CD4-positive, alpha-beta memory T cell (primary cell): ENCODE data around the gene ZBTB17. TPM values are rescaled to one million over a fixed set of nuclear protein-coding genes. Genes with fewer than 3 reads are reported as not detected.
"Not testable (repeated sequence)": the region's sequence is repeated elsewhere in the genome, so short reads cannot be mapped to it uniquely, and the experiment has no call there.

Source experiments
- CTCF ChIA-PET: fragments of 350-600 bp; sonication (Branson Sonifier 250); formaldehyde crosslinking; loops from one replicate; lab custom pipeline; 2021; ENCODE audit warnings: inconsistent platforms; ENCODE audit not compliant: partially characterized antibody; lab: Charles Lee
- POLR2A ChIA-PET: fragments of 350-600 bp; sonication (Branson Sonifier 250); formaldehyde crosslinking; loops from one replicate; lab custom pipeline; 2021; ENCODE audit not compliant: partially characterized antibody; lab: Charles Lee
- DNase-seq, 5 donors: peaks; one replicate each; pipeline versions ENCODE4 v3.0.0 to v3.0.0-alpha.2; 2020 to 2022; ENCODE audit warnings: mixed read lengths in 1 of 5
- H3K27ac ChIP-seq: one replicate; pipeline ENCODE4 v1.7.0; 2013; ENCODE audit warnings: low read depth, low read length
- H3K27me3 ChIP-seq: 2 replicates; pipeline ENCODE4 v1.7.0; 2013; ENCODE audit warnings: mild to moderate bottlenecking, low read length, moderate library complexity; ENCODE audit not compliant: insufficient read depth
- H3K36me3 ChIP-seq: 2 replicates; pipeline ENCODE4 v1.7.0; 2013; ENCODE audit warnings: mild to moderate bottlenecking, low read length, moderate library complexity; ENCODE audit not compliant: insufficient read depth
- H3K4me1 ChIP-seq: 2 replicates; pipeline ENCODE4 v1.7.0; 2013; ENCODE audit warnings: mild to moderate bottlenecking, low read length, moderate library complexity; ENCODE audit not compliant: insufficient read depth
- H3K4me3 ChIP-seq, 2 donors: one replicate each; pipeline ENCODE4 v1.7.0; 2013; ENCODE audit warnings: low read length in 2 of 2, mild to moderate bottlenecking in 1 of 2
- H3K9me3 ChIP-seq, 2 donors: one replicate each; pipeline ENCODE4 v1.7.0; 2013; ENCODE audit warnings: low read length in 2 of 2, control low read depth in 1 of 2; ENCODE audit not compliant: control insufficient read depth in 1 of 2
- H3K27ac Mint-ChIP-seq, 7 donors: one replicate each; pipeline ENCODE4 v1.8.0; 2020 to 2021; ENCODE audit warnings: mixed read lengths in 7 of 7, mild to moderate bottlenecking in 6 of 7, inconsistent platforms in 3 of 7, moderate library complexity in 3 of 7
- H3K27me3 Mint-ChIP-seq, 2 donors: one replicate each; pipeline ENCODE4 v1.8.0; 2020 to 2021; ENCODE audit warnings: mixed read lengths in 2 of 2
- H3K36me3 Mint-ChIP-seq, 2 donors: one replicate each; pipeline ENCODE4 v1.8.0; 2020 to 2021; ENCODE audit warnings: mixed read lengths in 2 of 2, inconsistent platforms in 1 of 2, mild to moderate bottlenecking in 1 of 2
- H3K4me1 Mint-ChIP-seq, 4 donors: one replicate each; pipeline ENCODE4 v1.8.0; 2020 to 2021; ENCODE audit warnings: mixed read lengths in 4 of 4, mild to moderate bottlenecking in 1 of 4
- H3K4me3 Mint-ChIP-seq, 8 donors: one replicate each; pipeline ENCODE4 v1.8.0; 2020 to 2021; ENCODE audit warnings: mixed read lengths in 8 of 8, mild to moderate bottlenecking in 7 of 8, moderate library complexity in 6 of 8, inconsistent platforms in 3 of 8
- H3K9me3 Mint-ChIP-seq, 8 donors: one replicate each; pipeline ENCODE4 v1.8.0; 2020 to 2021; ENCODE audit warnings: mixed read lengths in 8 of 8, mild to moderate bottlenecking in 5 of 8, inconsistent platforms in 3 of 8, moderate library complexity in 1 of 8
- intact Hi-C: fragments of 100-400 bp; cut with micrococcal nuclease; formaldehyde crosslinking; loops from one replicate; pipeline ENCODE4 v1.15.1; 2023
- polyA plus RNA-seq, 2 donors: library from polyadenylated mRNA; unstranded; fragments of 300-500 nt; fragmentation: Illumina TruSeq; gene quantifications; one replicate each; pipeline ENCODE4 v1.2.3, GENCODE V29; 2021
- total RNA-seq, 2 experiments: library from RNA; stranded (reverse); gene quantifications; one replicate each; pipeline ENCODE4 v1.2.3, GENCODE V29; 2021

Gene ZBTB17
- total and polyA plus RNA-seq, 4 experiments from 2014 or later, result 5.2 to 61.0 (median 38.4) TPM

DNA sequence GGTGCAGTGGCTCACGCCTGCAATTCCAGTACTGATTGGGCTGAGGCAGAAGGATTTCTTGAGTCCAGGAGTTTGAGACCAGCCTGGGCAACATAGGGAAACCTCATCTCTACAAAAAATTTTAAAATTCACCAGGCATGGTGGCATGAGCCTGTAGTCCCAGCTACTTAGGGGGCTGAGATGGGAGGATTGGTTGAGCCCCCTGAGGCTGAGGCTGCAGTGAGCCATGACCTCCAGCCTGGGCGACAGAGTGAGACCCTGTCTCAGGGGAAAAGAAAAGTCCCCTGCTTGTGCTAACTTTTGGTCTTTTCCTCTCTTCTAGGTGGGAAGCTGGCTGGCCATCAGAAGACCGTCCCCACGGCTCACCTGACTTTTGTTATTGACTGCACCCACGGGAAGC, 29.7 kb upstream of the ZBTB17 start:
- Mint-ChIP-seq H3K36me3 (no peaks in the 10 kb centered on the region), H3K27ac (peak overlapping the region in 1 of 7 donors; percentile 9), H3K4me1 (no peaks in the 10 kb centered on the region), H3K4me3 (no peak overlapping the region), H3K9me3 (no peaks in the 10 kb centered on the region), H3K27me3 (peaks cover 0 to 5% of the 10 kb centered on the region in 2 donors)
- no peak for DNase-seq
- H3K4me3 ChIP-seq, result no peak overlapping the region
- H3K36me3 ChIP-seq, result no peaks in the 10 kb centered on the region
- intact Hi-C loops, result no loop called here
- no peaks in the 10 kb centered on the region for H3K9me3 ChIP-seq
- no peaks in the 10 kb centered on the region for H3K4me1 ChIP-seq
- H3K27me3 ChIP-seq, result no peaks in the 10 kb centered on the region
- POLR2A ChIA-PET, result no interaction called here
- no peak overlapping the region for H3K27ac ChIP-seq
- CTCF ChIA-PET, result no interaction called here

DNA sequence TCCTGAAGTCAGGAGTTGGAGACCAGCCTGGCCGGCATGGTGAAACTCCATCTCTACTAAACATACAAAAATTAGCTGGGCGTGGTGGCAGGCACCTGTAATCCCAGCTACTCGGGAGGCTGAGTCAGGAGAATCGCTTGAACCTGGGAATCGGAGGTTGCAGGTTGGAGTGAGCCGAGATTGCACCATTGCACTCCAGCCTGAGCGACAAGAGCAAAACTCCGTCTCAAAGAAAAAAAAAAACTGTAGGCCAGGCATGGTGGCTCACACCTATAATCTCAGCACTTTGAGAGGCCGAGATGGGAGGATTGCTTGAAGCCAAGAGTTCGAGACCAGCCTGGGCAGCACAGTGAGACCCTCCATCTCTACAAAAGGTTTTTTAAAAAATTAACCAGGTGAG, 25.4 kb upstream of the ZBTB17 start:
- intact Hi-C loops, H3K27me3 Mint-ChIP-seq, H3K36me3 Mint-ChIP-seq, H3K4me3 ChIP-seq, H3K27ac ChIP-seq, POLR2A ChIA-PET, H3K27me3 ChIP-seq, H3K36me3 ChIP-seq, H3K9me3 ChIP-seq, H3K9me3 Mint-ChIP-seq, H3K4me1 ChIP-seq, H3K27ac Mint-ChIP-seq, H3K4me1 Mint-ChIP-seq, H3K4me3 Mint-ChIP-seq, DNase-seq: not testable (repeated sequence)
- CTCF ChIA-PET, result interaction anchor here (2.3 kb wide), 1 partner anchor 9 kb away, joined by 9 read pairs; no protein-coding TSS in a partner anchor

DNA sequence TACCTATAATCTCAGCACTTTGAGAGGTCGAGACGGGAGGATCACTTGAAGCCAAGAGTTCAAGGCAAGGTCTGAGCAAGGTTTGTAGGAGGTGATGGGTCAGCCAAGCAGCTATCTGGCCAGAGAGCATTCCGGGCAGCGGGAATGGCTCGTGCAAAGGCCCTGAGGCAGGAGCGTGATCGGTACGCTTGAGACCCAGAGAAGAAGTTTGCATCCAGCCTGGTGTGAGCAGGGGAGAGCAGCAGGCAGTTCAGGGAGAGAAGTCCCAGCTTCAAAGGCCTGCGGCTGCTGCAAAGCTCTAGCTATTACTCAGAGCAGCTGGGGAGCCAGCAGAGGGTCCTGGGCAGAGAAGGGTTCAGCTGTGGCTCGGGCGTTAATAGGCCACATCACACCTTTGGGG, 23.0 kb upstream of the ZBTB17 start:
- no peaks in the 10 kb centered on the region for H3K36me3 ChIP-seq
- intact Hi-C loops, result no loop called here
- no peaks in the 10 kb centered on the region for H3K9me3 ChIP-seq
- Mint-ChIP-seq H3K4me3 (no peak overlapping the region), H3K36me3 (no peaks in the 10 kb centered on the region), H3K27me3 (peaks cover 0 to 2% of the 10 kb centered on the region in 2 donors), H3K4me1 (no peaks in the 10 kb centered on the region), H3K27ac (no peak overlapping the region), H3K9me3 (no peaks in the 10 kb centered on the region)
- CTCF ChIA-PET, result interaction anchor here (2.9 kb wide), 1 partner anchor 10 kb away, joined by 13 read pairs; no protein-coding TSS in a partner anchor
- H3K4me3 ChIP-seq, result no peak overlapping the region
- no peak overlapping the region for H3K27ac ChIP-seq
- POLR2A ChIA-PET, result no interaction called here
- no peaks in the 10 kb centered on the region for H3K4me1 ChIP-seq
- H3K27me3 ChIP-seq, result no peaks in the 10 kb centered on the region
- DNase-seq, result no peak

DNA sequence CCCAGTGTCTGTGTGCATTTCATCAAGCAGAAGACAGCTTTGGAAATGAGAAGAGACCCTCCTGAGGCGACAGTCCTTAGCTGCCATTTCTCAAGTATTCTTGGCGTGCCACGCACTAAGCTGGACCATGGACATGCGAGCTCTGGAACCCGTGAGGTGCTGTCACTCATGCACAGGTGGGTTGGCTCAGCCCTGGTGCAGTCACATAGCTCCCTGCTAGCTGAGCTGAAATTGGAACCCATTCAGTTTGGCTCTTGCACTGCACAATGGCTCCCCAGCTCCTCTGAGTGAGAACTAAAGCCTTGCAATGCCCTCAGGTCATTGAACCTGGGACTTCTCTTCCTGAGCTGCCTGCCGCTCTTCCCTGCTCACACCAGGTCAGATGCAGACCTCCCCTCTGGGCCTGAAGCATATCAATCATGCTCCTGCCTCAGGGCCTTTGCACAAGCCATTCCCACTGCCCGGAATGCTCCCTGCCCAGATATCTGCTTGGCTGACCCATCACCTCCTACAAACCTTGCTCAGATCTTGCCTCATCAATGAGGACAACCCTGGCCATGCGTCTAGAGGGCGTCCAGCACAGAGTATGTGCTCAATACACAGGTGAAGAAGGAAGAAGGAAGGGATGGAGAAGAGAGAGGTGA, 21.9 kb upstream of the ZBTB17 start:
- no peaks in the 10 kb centered on the region for H3K4me1 ChIP-seq
- ChIA-PET CTCF (interaction anchor here (0.6 to 2.9 kb wide), 5 partner anchors 11 to 206 kb away, joined by 3 to 13 read pairs (median 4); no protein-coding TSS in a partner anchor), POLR2A (interaction anchor here (0.8 kb wide), 1 partner anchor 22 kb away, joined by 3 read pairs; the partner anchor contains the start of gene ZBTB17)
- H3K36me3 ChIP-seq, result no peaks in the 10 kb centered on the region
- no peaks in the 10 kb centered on the region for H3K9me3 ChIP-seq
- H3K4me1 Mint-ChIP-seq, result no peaks in the 10 kb centered on the region
- peaks cover 0 to 2% of the 10 kb centered on the region in 2 donors for H3K27me3 Mint-ChIP-seq
- H3K27ac Mint-ChIP-seq, result peak overlapping the region in 2 of 7 donors; percentile 23 to 32
- no peaks in the 10 kb centered on the region for H3K36me3 Mint-ChIP-seq
- intact Hi-C loops, result no loop called here
- no peaks in the 10 kb centered on the region for H3K9me3 Mint-ChIP-seq
- H3K4me3 Mint-ChIP-seq, result no peak overlapping the region
- no peak overlapping the region for H3K4me3 ChIP-seq
- no peaks in the 10 kb centered on the region for H3K27me3 ChIP-seq
- H3K27ac ChIP-seq, result no peak overlapping the region
- DNase-seq, result no peak

DNA sequence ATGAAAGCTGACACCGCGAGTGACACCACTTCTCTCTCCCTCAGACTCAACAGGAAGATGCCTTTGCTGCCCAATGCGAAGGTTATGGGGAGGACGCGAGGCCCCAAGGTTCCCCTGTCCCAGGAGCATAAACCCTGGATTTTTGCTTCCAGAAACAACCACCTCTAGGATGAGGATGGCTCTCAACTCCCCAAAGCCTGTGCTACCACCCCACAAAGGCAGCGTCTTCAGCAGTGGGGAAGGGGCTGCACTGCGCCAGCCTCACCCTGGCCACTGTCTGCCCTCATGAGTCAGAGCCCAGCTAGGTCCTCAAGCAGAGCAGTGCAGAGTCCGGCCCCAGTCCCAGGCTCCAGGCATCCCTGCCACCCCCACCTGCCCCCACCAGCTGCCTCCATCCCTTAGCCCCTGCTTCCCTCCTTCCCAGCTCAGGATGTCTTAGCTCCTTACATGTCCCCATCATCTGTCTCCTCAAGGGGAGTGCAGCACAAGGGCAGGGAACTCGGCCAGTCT, 21.2 kb upstream of the ZBTB17 start:
- Histone ChIP-seq H3K9me3 (no peaks in the 10 kb centered on the region), H3K27ac (no peak overlapping the region), H3K27me3 (no peaks in the 10 kb centered on the region), H3K4me3 (no peak overlapping the region), H3K4me1 (no peaks in the 10 kb centered on the region), H3K36me3 (no peaks in the 10 kb centered on the region)
- intact Hi-C loops, result no loop called here
- no peaks in the 10 kb centered on the region for H3K9me3 Mint-ChIP-seq
- no peak overlapping the region for H3K27ac Mint-ChIP-seq
- ChIA-PET POLR2A (interaction anchor here (0.8 kb wide), 1 partner anchor 21 kb away, joined by 3 read pairs; the partner anchor contains the start of gene ZBTB17), CTCF (interaction anchor here (0.6 to 2.9 kb wide), 4 partner anchors 12 to 205 kb away, joined by 3 to 13 read pairs (median 4); no protein-coding TSS in a partner anchor)
- no peaks in the 10 kb centered on the region for H3K36me3 Mint-ChIP-seq
- peaks cover 0 to 2% of the 10 kb centered on the region in 2 donors for H3K27me3 Mint-ChIP-seq
- DNase-seq, result no peak
- H3K4me3 Mint-ChIP-seq, result no peak overlapping the region
- H3K4me1 Mint-ChIP-seq, result no peaks in the 10 kb centered on the region

DNA sequence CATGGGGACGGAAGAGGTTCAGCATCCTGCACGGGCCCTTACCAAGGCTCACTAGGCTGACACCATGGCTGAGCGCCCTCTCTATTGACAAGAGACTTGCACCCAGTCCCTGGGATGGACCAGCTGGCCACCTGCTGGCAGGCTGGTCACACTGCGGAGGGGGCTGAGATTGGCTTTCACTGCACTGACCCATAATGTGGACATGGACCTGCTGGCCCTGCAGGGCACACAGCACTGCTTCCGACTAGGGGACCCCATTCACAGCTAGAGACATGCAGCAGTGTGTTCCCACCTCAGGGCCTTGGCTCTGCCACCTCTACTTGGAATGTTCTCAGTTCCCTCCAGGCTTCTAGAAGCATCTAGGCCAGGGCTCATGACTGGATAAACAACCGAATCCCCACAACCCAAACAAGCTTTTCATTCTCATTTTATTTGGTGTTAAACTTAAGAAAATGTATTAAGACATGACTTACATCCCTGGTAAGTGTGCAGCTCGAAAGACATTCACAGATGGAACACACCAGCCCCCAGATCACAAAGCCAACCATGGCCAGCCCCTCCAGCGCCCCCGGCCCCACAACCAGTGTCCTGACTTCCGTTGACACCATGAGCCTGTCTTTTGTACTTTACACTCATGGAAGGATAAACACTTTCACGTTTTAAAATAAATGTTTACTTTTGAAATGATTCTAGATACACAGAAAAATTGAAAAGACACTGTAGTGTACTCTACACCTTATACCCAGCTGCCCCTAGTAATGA, 18.9 kb upstream of the ZBTB17 start:
- intact Hi-C loops, result loop anchor here (1.0 kb wide), 3 partner anchors 179 to 202 kb away; no protein-coding TSS in a partner anchor
- Histone ChIP-seq H3K27ac (no peak overlapping the region), H3K4me1 (no peaks in the 10 kb centered on the region), H3K9me3 (no peaks in the 10 kb centered on the region), H3K27me3 (no peaks in the 10 kb centered on the region), H3K36me3 (no peaks in the 10 kb centered on the region), H3K4me3 (no peak overlapping the region)
- no peaks in the 10 kb centered on the region for H3K9me3 Mint-ChIP-seq
- H3K27ac Mint-ChIP-seq, result peak overlapping the region in 2 of 7 donors; percentile 10 to 61
- ChIA-PET CTCF (interaction anchor here (1.0 to 2.6 kb wide), 5 partner anchors 9 to 192 kb away, joined by 3 to 17 read pairs (median 3); partner anchors contain the start of gene SRARP), POLR2A (no interaction called here)
- no peaks in the 10 kb centered on the region for H3K4me1 Mint-ChIP-seq
- peaks cover 0 to 2% of the 10 kb centered on the region in 2 donors for H3K27me3 Mint-ChIP-seq
- DNase-seq, result peak in 3 of 5 donors; percentile 26 to 50 (median 32)
- no peaks in the 10 kb centered on the region for H3K36me3 Mint-ChIP-seq
- no peak overlapping the region for H3K4me3 Mint-ChIP-seq

DNA sequence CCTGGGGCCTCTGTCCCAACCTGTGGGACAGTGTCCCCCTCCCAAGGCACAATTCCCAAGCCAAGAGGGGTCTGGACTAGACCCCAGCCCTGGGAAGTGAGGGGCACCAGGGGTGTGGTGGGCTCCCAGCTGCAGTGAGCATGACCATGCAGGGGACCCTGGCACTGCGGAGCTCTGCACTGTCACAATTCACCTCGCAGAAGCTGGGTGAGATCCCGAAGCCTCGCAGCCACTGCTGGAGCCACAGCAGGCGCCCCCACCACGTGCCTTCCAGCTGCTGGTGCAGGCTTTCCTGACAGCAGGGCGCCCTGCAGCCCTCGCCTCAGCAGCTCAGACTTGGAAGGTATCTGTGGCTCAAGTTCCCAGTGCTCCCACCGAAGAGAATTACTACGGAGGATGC, 18.2 kb upstream of the ZBTB17 start:
- CTCF ChIA-PET, result interaction anchor here (1.2 to 2.6 kb wide), 3 partner anchors 10 to 191 kb away, joined by 3 to 17 read pairs (median 3); partner anchors contain the start of gene SRARP
- Mint-ChIP-seq H3K4me3 (no peak overlapping the region), H3K9me3 (no peaks in the 10 kb centered on the region), H3K36me3 (no peaks in the 10 kb centered on the region), H3K4me1 (no peaks in the 10 kb centered on the region), H3K27ac (no peak overlapping the region), H3K27me3 (peaks cover 0 to 2% of the 10 kb centered on the region in 2 donors)
- Histone ChIP-seq H3K4me1 (no peaks in the 10 kb centered on the region), H3K27ac (no peak overlapping the region), H3K27me3 (no peaks in the 10 kb centered on the region), H3K36me3 (no peaks in the 10 kb centered on the region), H3K9me3 (no peaks in the 10 kb centered on the region), H3K4me3 (no peak overlapping the region)
- intact Hi-C loops, result loop anchor here (1.0 kb wide), 3 partner anchors 179 to 202 kb away; no protein-coding TSS in a partner anchor
- POLR2A ChIA-PET, result no interaction called here
- no peak for DNase-seq
